OCI-LY3 (cell line): ENCODE data around the gene RAD51B.

Experiments
- H2AFZ ChIP-seq: fragments of 200-600, 300-600 bp; shearing (Covaris generic); 2 replicates; pipeline ENCODE4 v1.6.0; 2014; ENCODE audit warnings: antibody characterized with exemption, low read depth, low read length
- H3K27ac ChIP-seq: fragments of 200-600, 300-600 bp; sonication (generic); 2 replicates; pipeline ENCODE4 v1.5.1; 2014; ENCODE audit warnings: mild to moderate bottlenecking, low read length, moderate library complexity, mixed read lengths
- H3K27me3 ChIP-seq: fragments of 200-600, 300-600 bp; sonication (generic); 2 replicates; pipeline ENCODE4 v1.6.1; 2014; ENCODE audit warnings: low read depth, low read length, mixed read lengths
- H3K36me3 ChIP-seq: fragments of 200-600, 300-600 bp; sonication (generic); replicated peaks from 2 replicates; pipeline ENCODE3; 2014; ENCODE audit warnings: low read depth, low read length, mixed read lengths
- H3K4me1 ChIP-seq: fragments of 300-600, 200-600 bp; sonication (generic); 2 replicates; pipeline ENCODE4 v1.6.1; 2014; ENCODE audit warnings: low read length, mixed read lengths
- H3K4me2 ChIP-seq: fragments of 200-600, 300-600 bp; sonication (generic); 2 replicates; pipeline ENCODE4 v1.6.1; 2014; ENCODE audit warnings: low read length, mixed read lengths
- H3K4me3 ChIP-seq: fragments of 300-600, 200-600 bp; sonication (generic); 2 replicates; pipeline ENCODE4 v1.5.1; 2014; ENCODE audit warnings: antibody characterized with exemption, mild to moderate bottlenecking, low read length, moderate library complexity
- H3K79me2 ChIP-seq: fragments of 300-600, 200-600 bp; shearing (Covaris generic); 2 replicates; pipeline ENCODE4 v1.6.1; 2014; ENCODE audit warnings: mild to moderate bottlenecking, low read length, mixed read lengths
- H3K9ac ChIP-seq: fragments of 300-600, 200-600 bp; shearing (Covaris generic); 2 replicates; pipeline ENCODE4 v1.6.0; 2014; ENCODE audit warnings: mild to moderate bottlenecking, low read length, moderate library complexity
- H3K9me3 ChIP-seq: fragments of 200-600, 300-600 bp; shearing (Covaris generic); 2 replicates; pipeline ENCODE4 v1.6.1; 2014; ENCODE audit warnings: low read length, mixed read lengths; ENCODE audit not compliant: insufficient read depth
- H4K20me1 ChIP-seq: fragments of 200-600, 300-600 bp; sonication (generic); 2 replicates; pipeline ENCODE4 v1.6.1; 2016; ENCODE audit warnings: low read length, mixed read lengths; ENCODE audit not compliant: insufficient read depth
- CTCF ChIP-seq: fragments of 200-600, 300-600 bp; sonication (generic); IDR thresholded peaks from 2 replicates; pipeline ENCODE4 v1.5.1; 2014; ENCODE audit warnings: antibody characterized with exemption, low read length, low read depth
- EZH2phosphoT487 ChIP-seq: fragments of 200-600 bp; shearing (Covaris generic); IDR thresholded peaks from 2 replicates; pipeline ENCODE4 v1.6.1; 2018; ENCODE audit warnings: antibody characterized with exemption, mixed run types, low read depth

RAD51B gene

DNA sequence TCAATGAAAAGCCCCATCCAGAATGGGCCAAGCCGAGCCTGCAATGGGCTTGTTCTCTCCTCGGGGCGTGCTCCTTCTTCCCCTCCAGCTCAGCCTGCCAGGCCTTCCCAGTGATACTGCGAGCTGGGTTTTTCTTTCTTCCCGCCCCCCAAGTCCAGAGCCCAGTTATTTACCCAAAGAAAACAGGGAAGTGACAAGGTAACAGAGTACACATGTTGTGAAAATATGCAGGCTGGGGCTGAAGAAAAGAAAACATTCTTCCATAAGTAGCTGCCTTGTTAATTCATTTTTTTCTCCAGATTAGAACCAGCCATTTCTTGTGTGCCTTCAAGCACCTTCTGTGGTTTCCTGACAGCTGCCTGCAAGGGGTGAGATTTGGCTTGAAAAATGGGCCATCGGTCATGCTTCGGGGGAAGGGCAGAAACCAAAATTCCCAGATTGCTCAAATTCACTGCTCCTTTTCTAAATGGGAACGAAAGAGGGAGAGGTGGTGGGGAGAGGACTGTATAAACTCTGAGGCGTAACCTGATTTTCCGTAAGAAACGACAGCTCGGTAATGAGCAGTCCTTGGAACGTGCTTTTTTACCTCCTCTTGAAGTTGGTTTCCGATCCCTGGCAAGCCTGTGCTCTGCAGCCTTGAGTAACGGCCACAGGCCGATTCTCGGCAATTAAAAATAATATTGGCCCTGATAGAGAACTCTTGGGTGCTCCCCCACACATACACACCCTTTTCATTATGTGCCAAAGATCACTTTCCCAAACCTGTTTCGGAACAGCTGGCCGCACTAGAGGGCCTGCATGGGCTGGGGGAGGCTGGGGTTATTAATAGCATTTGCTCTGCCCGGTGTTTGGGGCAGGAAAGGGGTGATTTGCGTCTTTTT, 743.9 kb downstream of the RAD51B start:
- no peaks in the 10 kb centered on the region for H3K79me2 ChIP-seq
- no peak for TF ChIP-seq CTCF
- no peaks in the 10 kb centered on the region for H3K36me3 ChIP-seq
- H2AFZ ChIP-seq = no peak overlapping the region
- no peak overlapping the region for H3K9ac ChIP-seq
- no peaks in the 10 kb centered on the region for H4K20me1 ChIP-seq
- no peaks in the 10 kb centered on the region for H3K4me1 ChIP-seq
- H3K4me2 ChIP-seq = no peak overlapping the region
- no peaks in the 10 kb centered on the region for H3K27me3 ChIP-seq
- no peaks in the 10 kb centered on the region for H3K9me3 ChIP-seq
- no peak overlapping the region for H3K4me3 ChIP-seq
- H3K27ac ChIP-seq = no peak overlapping the region

- no peak overlapping the region for H3K4me2 ChIP-seq
- no peaks in the 10 kb centered on the region for H3K36me3 ChIP-seq
- no peaks in the 10 kb centered on the region for H3K9me3 ChIP-seq
- H3K4me3 ChIP-seq = no peak overlapping the region
- H3K4me1 ChIP-seq = peaks cover 5% of the 10 kb centered on the region; the same call in 1 of the 2 replicates
- no peak overlapping the region for H3K27ac ChIP-seq
- H4K20me1 ChIP-seq = no peaks in the 10 kb centered on the region
- H2AFZ ChIP-seq = no peak overlapping the region
- no peaks in the 10 kb centered on the region for H3K27me3 ChIP-seq
- no peak for TF ChIP-seq EZH2phosphoT487
- no peak for TF ChIP-seq CTCF
- H3K79me2 ChIP-seq = no peaks in the 10 kb centered on the region
- H3K9ac ChIP-seq = no peak overlapping the region
Observed at GRCh38 chr14:68564191-68564825, 744.7 kb downstream of the RAD51B start.

DNA sequence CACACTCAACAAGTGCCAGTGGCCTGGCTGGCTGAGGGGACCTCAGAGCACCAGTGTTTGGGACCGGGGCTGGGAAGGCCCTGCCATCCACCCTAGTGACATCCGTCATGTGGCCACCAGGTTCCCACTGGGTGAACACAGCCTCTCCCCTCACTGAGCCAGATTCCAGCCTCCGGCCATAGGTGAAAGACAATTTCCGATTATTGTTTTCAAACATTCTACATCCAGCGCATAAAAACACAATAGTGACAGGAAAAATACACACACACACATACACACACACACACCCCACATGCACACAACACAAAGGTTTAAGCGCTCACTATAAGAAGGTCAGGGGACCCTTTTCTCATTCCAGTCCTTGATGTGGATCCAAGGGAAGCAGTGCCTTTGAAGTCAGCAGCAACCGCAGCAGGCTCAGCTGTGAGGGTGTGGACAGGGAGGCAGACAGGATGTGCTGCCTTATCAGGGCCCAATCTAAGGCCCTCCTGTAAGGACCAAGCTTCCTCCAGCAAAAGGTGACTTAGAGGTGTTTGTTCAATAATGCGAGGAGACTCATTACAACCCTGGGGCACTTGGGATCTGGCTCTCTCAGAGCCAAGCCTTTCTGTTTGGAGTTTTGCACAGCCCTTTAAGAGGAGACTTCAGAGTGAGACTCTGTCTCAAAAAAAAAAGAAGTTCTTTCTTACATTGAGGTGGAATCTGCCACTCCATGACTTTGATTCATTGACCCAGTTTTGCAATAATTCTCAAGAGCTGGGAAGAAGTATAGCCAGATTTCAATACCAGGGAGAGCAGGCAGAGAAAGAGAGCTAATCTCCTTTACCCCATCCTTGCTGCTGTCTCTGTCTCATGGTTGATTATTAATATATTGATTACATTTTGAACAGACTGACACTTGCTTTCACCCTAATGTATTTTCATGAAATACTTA, 745.5 kb downstream of the RAD51B start:
- Histone ChIP-seq H3K9ac (no peak overlapping the region), H3K36me3 (no peaks in the 10 kb centered on the region), H4K20me1 (no peaks in the 10 kb centered on the region), H2AFZ (no peak overlapping the region), H3K4me2 (no peak overlapping the region), H3K79me2 (no peaks in the 10 kb centered on the region), H3K4me1 (peaks cover 5% of the 10 kb centered on the region; the same call in 1 of the 2 replicates), H3K4me3 (no peak overlapping the region), H3K9me3 (no peaks in the 10 kb centered on the region), H3K27me3 (no peaks in the 10 kb centered on the region), H3K27ac (no peak overlapping the region)
- no peak for TF ChIP-seq EZH2phosphoT487
- no peak for TF ChIP-seq CTCF

DNA sequence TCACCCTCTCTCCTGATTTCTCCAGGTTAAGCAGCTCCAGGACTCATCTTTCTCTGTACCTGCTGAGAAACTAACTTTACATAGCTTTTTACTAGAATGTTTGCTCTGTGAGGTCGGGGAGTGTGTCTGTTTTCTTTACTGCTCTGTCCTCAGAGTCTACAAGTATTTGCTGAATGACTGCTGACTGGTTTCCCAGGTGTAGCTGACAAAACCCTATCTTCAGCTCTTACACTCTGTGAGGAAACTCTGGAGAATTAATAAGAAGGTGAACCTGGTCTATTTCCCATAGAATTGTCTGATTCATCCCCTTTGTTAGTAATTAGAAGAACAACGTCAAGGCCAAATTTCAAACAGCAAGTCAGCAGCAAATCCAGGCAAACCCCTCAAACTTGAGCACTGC, 746.5 kb downstream of the RAD51B start:
- no peak overlapping the region for H3K4me2 ChIP-seq
- no peaks in the 10 kb centered on the region for H4K20me1 ChIP-seq
- no peaks in the 10 kb centered on the region for H3K9me3 ChIP-seq
- H3K79me2 ChIP-seq = no peaks in the 10 kb centered on the region
- TF ChIP-seq CTCF (no peak), EZH2phosphoT487 (no peak)
- H3K27me3 ChIP-seq = no peaks in the 10 kb centered on the region
- H3K4me3 ChIP-seq = no peak overlapping the region
- H3K9ac ChIP-seq = no peak overlapping the region
- H3K4me1 ChIP-seq = peaks cover 5% of the 10 kb centered on the region; the same call in 1 of the 2 replicates
- H3K27ac ChIP-seq = no peak overlapping the region
- H3K36me3 ChIP-seq = no peaks in the 10 kb centered on the region
- no peak overlapping the region for H2AFZ ChIP-seq
